Measurements from ENCODE around the gene ZDHHC22.

DNA sequence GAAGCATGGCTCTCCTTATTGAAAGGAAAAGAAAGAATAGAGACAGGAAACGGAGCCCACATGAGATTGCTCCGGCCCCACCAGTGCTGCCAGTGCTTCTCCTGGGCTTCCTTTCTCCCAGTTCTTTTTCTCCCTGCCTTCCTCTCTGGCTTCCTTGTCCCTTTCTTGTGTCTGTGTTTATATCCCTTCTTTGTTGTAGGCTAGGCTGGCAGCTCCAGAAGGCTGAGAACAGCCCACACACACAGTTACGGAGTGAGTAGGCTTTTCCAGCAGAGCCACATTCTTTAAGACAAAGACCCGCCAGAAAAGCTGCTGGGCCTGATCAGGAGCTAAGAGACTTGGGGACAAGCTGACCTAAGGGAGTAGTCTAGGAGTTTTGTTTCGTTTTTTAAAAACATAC lies 30.6 kb downstream of the ZDHHC22 start:
- TF ChIP-seq, protein P1, sequence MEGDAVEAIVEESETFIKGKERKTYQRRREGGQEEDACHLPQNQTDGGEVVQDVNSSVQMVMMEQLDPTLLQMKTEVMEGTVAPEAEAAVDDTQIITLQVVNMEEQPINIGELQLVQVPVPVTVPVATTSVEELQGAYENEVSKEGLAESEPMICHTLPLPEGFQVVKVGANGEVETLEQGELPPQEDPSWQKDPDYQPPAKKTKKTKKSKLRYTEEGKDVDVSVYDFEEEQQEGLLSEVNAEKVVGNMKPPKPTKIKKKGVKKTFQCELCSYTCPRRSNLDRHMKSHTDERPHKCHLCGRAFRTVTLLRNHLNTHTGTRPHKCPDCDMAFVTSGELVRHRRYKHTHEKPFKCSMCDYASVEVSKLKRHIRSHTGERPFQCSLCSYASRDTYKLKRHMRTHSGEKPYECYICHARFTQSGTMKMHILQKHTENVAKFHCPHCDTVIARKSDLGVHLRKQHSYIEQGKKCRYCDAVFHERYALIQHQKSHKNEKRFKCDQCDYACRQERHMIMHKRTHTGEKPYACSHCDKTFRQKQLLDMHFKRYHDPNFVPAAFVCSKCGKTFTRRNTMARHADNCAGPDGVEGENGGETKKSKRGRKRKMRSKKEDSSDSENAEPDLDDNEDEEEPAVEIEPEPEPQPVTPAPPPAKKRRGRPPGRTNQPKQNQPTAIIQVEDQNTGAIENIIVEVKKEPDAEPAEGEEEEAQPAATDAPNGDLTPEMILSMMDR (IDR thresholded peaks at IDR 0.05): no peak
- no peak for TF ChIP-seq ZFX (IDR thresholded peaks at IDR 0.05; ENCODE audit: borderline replicate concordance)

Measured in 22Rv1 (cell line).